OCI-LY3 (cell line): ENCODE measurements around the gene LINGO1.

Source experiments
- H2AFZ ChIP-seq: fragments of 200-600, 300-600 bp; shearing (Covaris generic); 2 replicates; pipeline ENCODE4 v1.6.0; 2014; ENCODE audit warnings: antibody characterized with exemption, low read depth, low read length
- H3K27ac ChIP-seq: fragments of 200-600, 300-600 bp; sonication (generic); 2 replicates; pipeline ENCODE4 v1.5.1; 2014; ENCODE audit warnings: mild to moderate bottlenecking, low read length, moderate library complexity, mixed read lengths
- H3K27me3 ChIP-seq: fragments of 200-600, 300-600 bp; sonication (generic); 2 replicates; pipeline ENCODE4 v1.6.1; 2014; ENCODE audit warnings: low read depth, low read length, mixed read lengths
- H3K36me3 ChIP-seq: fragments of 200-600, 300-600 bp; sonication (generic); replicated peaks from 2 replicates; pipeline ENCODE3; 2014; ENCODE audit warnings: low read depth, low read length, mixed read lengths
- H3K4me1 ChIP-seq: fragments of 300-600, 200-600 bp; sonication (generic); 2 replicates; pipeline ENCODE4 v1.6.1; 2014; ENCODE audit warnings: low read length, mixed read lengths
- H3K4me2 ChIP-seq: fragments of 200-600, 300-600 bp; sonication (generic); 2 replicates; pipeline ENCODE4 v1.6.1; 2014; ENCODE audit warnings: low read length, mixed read lengths
- H3K4me3 ChIP-seq: fragments of 300-600, 200-600 bp; sonication (generic); 2 replicates; pipeline ENCODE4 v1.5.1; 2014; ENCODE audit warnings: antibody characterized with exemption, mild to moderate bottlenecking, low read length, moderate library complexity
- H3K79me2 ChIP-seq: fragments of 300-600, 200-600 bp; shearing (Covaris generic); 2 replicates; pipeline ENCODE4 v1.6.1; 2014; ENCODE audit warnings: mild to moderate bottlenecking, low read length, mixed read lengths
- H3K9ac ChIP-seq: fragments of 300-600, 200-600 bp; shearing (Covaris generic); 2 replicates; pipeline ENCODE4 v1.6.0; 2014; ENCODE audit warnings: mild to moderate bottlenecking, low read length, moderate library complexity
- H3K9me3 ChIP-seq: fragments of 200-600, 300-600 bp; shearing (Covaris generic); 2 replicates; pipeline ENCODE4 v1.6.1; 2014; ENCODE audit warnings: low read length, mixed read lengths; ENCODE audit not compliant: insufficient read depth
- H4K20me1 ChIP-seq: fragments of 200-600, 300-600 bp; sonication (generic); 2 replicates; pipeline ENCODE4 v1.6.1; 2016; ENCODE audit warnings: low read length, mixed read lengths; ENCODE audit not compliant: insufficient read depth
- EZH2phosphoT487 ChIP-seq: fragments of 200-600 bp; shearing (Covaris generic); IDR thresholded peaks from 2 replicates; pipeline ENCODE4 v1.6.1; 2018; ENCODE audit warnings: antibody characterized with exemption, mixed run types, low read depth
- TF ChIP-seq, protein P1 (sequence below): fragments of 200-600, 300-600 bp; sonication (generic); IDR thresholded peaks from 2 replicates; pipeline ENCODE4 v1.5.1; 2014; ENCODE audit warnings: antibody characterized with exemption, low read length, low read depth

LINGO1 gene

GRCh38 chr15:77624868-77625267, 7.8 kb downstream of the LINGO1 start:
- no peaks in the 10 kb centered on the region for H3K36me3 ChIP-seq
- H2AFZ ChIP-seq = no peak overlapping the region
- H3K4me3 ChIP-seq = no peak overlapping the region
- H4K20me1 ChIP-seq = no peaks in the 10 kb centered on the region
- no peaks in the 10 kb centered on the region for H3K9me3 ChIP-seq
- no peaks in the 10 kb centered on the region for H3K4me1 ChIP-seq
- peaks cover 9% of the 10 kb centered on the region for H3K27me3 ChIP-seq
- H3K27ac ChIP-seq = no peak overlapping the region
- H3K4me2 ChIP-seq = no peak overlapping the region
- no peak overlapping the region for H3K9ac ChIP-seq
- TF ChIP-seq EZH2phosphoT487 = no peak
- TF ChIP-seq, protein P1, sequence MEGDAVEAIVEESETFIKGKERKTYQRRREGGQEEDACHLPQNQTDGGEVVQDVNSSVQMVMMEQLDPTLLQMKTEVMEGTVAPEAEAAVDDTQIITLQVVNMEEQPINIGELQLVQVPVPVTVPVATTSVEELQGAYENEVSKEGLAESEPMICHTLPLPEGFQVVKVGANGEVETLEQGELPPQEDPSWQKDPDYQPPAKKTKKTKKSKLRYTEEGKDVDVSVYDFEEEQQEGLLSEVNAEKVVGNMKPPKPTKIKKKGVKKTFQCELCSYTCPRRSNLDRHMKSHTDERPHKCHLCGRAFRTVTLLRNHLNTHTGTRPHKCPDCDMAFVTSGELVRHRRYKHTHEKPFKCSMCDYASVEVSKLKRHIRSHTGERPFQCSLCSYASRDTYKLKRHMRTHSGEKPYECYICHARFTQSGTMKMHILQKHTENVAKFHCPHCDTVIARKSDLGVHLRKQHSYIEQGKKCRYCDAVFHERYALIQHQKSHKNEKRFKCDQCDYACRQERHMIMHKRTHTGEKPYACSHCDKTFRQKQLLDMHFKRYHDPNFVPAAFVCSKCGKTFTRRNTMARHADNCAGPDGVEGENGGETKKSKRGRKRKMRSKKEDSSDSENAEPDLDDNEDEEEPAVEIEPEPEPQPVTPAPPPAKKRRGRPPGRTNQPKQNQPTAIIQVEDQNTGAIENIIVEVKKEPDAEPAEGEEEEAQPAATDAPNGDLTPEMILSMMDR = no peak
- no peaks in the 10 kb centered on the region for H3K79me2 ChIP-seq

DNA sequence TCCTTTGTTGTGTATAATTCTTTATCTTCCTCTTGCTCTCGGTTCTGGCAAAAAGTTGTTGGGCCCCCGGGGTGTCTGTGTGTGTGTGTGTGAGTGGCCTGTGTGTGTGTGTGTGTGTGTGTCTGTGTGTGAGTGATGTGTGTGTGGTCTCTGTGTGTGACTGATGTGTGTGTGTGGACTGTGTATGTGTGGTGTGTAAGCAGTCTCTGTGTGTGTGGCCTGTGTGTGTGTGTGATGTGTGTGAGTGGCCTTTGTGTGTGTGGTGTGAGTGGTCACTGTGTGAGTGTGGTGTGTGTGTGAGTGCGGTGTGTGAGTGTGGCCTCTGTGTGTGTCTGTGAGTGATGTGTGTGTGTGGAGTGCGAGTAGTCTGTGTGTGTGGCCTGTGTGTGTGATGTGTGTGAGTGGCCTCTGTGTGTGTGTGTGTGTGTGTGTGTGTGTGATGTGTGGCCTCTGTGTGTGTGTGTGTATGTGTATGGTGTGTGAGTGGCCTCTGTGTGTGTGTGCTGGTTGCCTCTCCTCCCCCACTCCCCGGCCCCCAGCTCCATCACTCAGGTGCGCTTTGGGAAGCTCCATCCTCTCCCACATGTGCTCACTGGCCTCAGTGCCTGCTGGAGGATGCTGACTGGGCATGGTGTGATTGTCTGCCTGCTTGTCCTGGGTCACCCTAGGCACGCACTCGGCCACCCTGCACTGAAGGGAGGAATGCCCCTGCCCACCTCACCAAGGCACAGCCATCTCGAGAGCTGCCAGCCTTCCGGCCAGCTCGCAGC, 8.8 kb downstream of the LINGO1 start:
- peaks cover 3% of the 10 kb centered on the region for H3K27me3 ChIP-seq
- no peak for TF ChIP-seq EZH2phosphoT487
- TF ChIP-seq, protein P1 = no peak
- no peaks in the 10 kb centered on the region for H3K36me3 ChIP-seq
- H3K4me3 ChIP-seq = no peak overlapping the region
- no peaks in the 10 kb centered on the region for H3K9me3 ChIP-seq
- no peak overlapping the region for H3K4me2 ChIP-seq
- no peaks in the 10 kb centered on the region for H3K4me1 ChIP-seq
- no peaks in the 10 kb centered on the region for H3K79me2 ChIP-seq
- H4K20me1 ChIP-seq = no peaks in the 10 kb centered on the region
- H3K9ac ChIP-seq = no peak overlapping the region
- H2AFZ ChIP-seq = no peak overlapping the region
- no peak overlapping the region for H3K27ac ChIP-seq

- Histone ChIP-seq H3K79me2 (no peaks in the 10 kb centered on the region), H3K4me3 (no peak overlapping the region), H3K36me3 (no peaks in the 10 kb centered on the region), H3K9ac (no peak overlapping the region), H3K27me3 (peaks cover 3% of the 10 kb centered on the region), H4K20me1 (no peaks in the 10 kb centered on the region), H3K4me2 (no peak overlapping the region), H3K4me1 (no peaks in the 10 kb centered on the region), H3K27ac (no peak overlapping the region), H3K9me3 (no peaks in the 10 kb centered on the region), H2AFZ (no peak overlapping the region)
- TF ChIP-seq EZH2phosphoT487 = no peak
- TF ChIP-seq, protein P1 = no peak
Measured at GRCh38 chr15:77622934-77623754, 9.6 kb downstream of the LINGO1 start.

- no peak overlapping the region for H3K4me3 ChIP-seq
- H3K27ac ChIP-seq = no peak overlapping the region
- no peak overlapping the region for H2AFZ ChIP-seq
- H4K20me1 ChIP-seq = no peaks in the 10 kb centered on the region
- peaks cover 5% of the 10 kb centered on the region; the same call in 1 of the 2 replicates for H3K4me1 ChIP-seq
- H3K27me3 ChIP-seq = no peaks in the 10 kb centered on the region
- no peak overlapping the region for H3K4me2 ChIP-seq
- H3K79me2 ChIP-seq = no peaks in the 10 kb centered on the region
- no peaks in the 10 kb centered on the region for H3K36me3 ChIP-seq
- H3K9me3 ChIP-seq = no peaks in the 10 kb centered on the region
- no peak overlapping the region for H3K9ac ChIP-seq
- no peak for TF ChIP-seq EZH2phosphoT487
- TF ChIP-seq, protein P1 = no peak
Measured at GRCh38 chr15:77622209-77622933, 10.3 kb downstream of the LINGO1 start.
